Fibroblast of mammary gland (primary cell): ENCODE results near the gene ATG16L2.

ENCODE experiments used
- DNase-seq: peaks from one replicate; pipeline ENCODE4 v3.0.0-alpha.2; 2010; ENCODE audit warnings: low read depth
- H3K4me3 ChIP-seq: 2 replicates; pipeline ENCODE4 v1.5.1; 2011; ENCODE audit warnings: low read depth, mild to moderate bottlenecking, low read length, moderate library complexity; ENCODE audit not compliant: control insufficient read depth
- TF ChIP-seq, protein P1 (sequence below): conservative IDR thresholded peaks from 2 replicates; pipeline ENCODE4 v1.5.1; 2011; ENCODE audit warnings: low read depth, low read length, inconsistent platforms; ENCODE audit not compliant: control insufficient read depth, insufficient read depth

ATG16L2 gene

DNA sequence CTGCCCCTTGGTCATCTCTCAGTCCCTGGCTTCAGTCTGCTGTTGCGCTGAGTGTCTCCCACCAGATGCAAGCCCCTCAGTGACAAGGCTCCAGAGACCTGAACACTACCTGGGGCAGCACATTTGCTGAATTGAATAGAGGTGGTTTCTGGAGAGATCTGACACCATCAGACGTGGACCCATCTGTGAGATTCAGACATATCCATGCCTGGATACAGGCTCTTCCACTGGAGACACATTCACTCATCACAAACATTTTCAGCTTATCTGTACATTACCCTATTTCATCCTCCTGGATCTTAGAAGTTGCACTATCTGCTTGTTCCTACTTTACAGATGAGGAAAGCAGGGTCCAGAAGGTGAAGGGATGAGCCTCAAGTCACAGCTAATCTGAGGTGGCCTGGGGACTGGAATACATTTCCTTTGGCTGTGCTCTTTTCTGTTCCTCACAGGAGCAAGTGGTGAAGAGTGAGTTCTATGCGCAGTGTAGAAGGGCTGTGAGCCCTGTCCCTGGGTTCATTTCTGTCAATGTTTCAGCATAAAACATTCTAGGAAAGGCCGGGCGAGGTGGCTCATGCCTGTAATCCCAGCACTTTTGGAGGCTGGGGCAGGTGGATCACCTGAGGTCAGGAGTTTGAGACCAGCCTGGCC lies 19.0 kb downstream of the ATG16L2 start:
- no peak overlapping the region for H3K4me3 ChIP-seq
- DNase-seq, result no peak
- TF ChIP-seq, protein P1, sequence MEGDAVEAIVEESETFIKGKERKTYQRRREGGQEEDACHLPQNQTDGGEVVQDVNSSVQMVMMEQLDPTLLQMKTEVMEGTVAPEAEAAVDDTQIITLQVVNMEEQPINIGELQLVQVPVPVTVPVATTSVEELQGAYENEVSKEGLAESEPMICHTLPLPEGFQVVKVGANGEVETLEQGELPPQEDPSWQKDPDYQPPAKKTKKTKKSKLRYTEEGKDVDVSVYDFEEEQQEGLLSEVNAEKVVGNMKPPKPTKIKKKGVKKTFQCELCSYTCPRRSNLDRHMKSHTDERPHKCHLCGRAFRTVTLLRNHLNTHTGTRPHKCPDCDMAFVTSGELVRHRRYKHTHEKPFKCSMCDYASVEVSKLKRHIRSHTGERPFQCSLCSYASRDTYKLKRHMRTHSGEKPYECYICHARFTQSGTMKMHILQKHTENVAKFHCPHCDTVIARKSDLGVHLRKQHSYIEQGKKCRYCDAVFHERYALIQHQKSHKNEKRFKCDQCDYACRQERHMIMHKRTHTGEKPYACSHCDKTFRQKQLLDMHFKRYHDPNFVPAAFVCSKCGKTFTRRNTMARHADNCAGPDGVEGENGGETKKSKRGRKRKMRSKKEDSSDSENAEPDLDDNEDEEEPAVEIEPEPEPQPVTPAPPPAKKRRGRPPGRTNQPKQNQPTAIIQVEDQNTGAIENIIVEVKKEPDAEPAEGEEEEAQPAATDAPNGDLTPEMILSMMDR, result no peak

DNA sequence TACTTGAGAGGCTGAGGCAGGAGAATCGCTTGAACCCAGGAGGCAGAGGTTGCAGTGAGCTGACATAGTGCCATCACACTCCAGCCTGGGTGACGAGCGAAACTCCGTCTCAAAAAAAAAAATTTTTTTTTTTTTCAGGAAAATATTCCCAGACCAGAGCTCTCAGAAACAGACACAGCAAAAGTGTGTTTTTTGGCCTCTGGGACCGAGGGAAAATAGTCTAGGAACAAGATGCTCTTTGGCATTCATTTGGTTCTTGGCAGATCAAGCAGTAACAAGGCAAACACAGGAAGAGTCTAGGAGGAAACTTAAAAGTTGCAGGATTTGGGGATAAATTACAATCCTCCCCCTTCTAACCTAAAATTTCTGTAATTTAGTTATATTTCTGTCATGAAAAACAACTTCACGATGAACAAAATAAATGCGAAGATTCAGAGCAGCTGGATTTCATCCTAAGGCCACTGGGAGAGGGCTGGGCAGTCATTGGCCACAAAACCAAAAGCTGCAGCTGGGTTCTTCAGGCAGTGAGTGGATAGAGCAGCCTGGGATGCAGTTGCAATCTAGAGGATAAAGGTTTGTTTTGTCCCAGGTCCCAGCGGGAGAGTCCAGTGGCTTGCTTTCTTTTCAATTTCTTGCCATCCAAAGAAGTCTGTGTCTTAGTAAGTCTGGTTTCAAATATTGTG lies 19.7 kb downstream of the ATG16L2 start:
- no peak overlapping the region for H3K4me3 ChIP-seq
- no peak for DNase-seq
- TF ChIP-seq, protein P1, result no peak

DNA sequence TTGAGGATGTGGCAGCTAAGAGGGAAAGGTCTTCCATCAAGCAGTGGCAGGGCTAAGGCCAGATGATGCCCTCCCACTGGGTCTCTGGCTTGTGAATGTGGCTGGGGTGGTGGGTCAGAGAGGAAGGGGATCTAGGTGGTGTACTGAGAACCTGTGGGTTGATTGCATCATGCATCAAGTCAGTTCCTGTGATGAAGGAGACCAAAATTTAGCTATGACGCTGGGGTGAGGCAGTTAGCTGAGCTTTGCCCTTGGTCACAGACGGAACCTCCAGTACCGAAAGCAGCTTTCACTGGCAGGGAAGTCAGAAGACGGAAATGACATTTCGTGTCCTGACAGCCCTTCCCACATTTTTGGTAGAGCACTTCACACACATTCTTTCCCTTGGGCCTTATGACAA lies 20.7 kb downstream of the ATG16L2 start:
- TF ChIP-seq, protein P1, result no peak
- no peak for DNase-seq
- H3K4me3 ChIP-seq, result no peak overlapping the region

DNA sequence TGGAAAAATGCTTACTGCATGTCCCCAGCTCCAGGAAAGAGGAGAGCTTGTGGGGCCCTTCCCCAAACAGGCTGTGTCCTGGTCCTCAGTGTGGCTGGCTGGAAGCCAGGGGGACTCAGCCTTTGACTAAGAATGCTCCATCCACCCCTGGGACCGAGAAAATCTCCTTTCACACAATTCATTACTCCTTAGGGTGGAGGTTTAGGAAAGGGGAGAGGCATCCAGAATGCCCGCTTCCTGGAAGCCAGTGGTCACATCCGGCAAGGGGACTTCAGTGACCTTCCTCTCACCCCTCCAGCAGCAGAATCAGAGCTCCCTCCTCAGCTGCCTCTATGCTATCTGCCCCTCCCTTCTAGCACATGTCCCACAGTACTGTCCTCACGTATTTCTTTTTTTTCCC lies 21.9 kb downstream of the ATG16L2 start:
- TF ChIP-seq, protein P1, result no peak
- no peak overlapping the region for H3K4me3 ChIP-seq
- DNase-seq, result no peak

DNA sequence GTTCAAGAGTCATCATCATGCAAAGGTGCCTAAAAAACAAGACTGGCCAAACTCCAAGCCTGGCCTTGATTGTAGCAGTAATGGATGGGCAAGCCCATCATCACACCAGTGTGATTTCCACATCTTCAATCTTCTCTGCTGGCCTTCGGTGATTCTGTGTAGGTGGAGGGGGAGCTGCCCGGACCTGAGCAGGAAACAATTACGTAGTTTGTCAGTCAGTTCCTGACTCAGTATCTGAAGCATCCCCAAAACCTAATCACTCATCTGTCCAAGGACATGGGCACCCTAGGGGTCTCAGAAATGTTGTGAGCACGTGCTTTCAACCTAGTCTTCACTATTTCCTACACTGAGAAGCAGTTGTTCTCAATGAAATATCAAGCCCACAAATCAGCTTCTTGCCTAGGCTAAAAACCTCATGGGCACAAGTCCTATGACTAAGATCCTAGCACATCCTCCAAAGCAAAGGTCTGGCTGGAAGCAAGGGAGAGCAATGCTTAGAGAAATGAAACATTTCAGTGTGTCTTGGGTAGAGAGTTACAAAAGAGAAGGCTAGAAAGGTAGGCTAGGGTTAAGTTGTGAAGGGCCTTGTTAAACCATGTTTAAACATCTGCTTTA lies 24.6 kb downstream of the ATG16L2 start:
- H3K4me3 ChIP-seq, result no peak overlapping the region
- DNase-seq, result peak; percentile 59
- TF ChIP-seq, protein P1, result no peak

DNA sequence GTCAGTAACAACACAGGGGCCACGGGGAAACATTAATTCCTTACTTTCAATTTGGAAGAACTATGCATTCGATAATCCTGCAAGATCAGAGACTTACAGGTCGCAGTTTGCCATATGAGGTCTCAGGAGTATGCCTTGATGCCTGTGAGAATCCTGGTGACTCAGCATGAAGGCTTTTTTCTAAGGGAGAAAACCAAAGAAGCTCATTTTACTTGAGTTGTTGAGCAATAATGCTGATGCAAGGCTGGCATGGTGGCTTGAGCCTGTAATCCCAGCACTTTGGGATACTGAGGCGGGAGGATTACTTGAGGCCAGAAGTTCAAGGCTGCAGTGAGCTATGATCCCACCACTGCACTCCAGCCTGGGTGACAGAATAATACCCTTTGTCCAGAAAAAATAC lies 26.6 kb downstream of the ATG16L2 start:
- DNase-seq, result peak; percentile 94
- TF ChIP-seq, protein P1, result no peak
- no peak overlapping the region for H3K4me3 ChIP-seq
